Hepatocyte (in vitro differentiated cells): ENCODE data around the gene PI4KA. TPM values are rescaled to one million over a fixed set of nuclear protein-coding genes. Genes with fewer than 3 reads are reported as not detected.

ENCODE experiments used
- DNase-seq: peaks from one replicate; pipeline ENCODE4 v3.0.0-alpha.2; 2016; ENCODE audit warnings: low spot score
- H2AFZ ChIP-seq: fragments of 200-600 bp; sonication (generic); 2 replicates; pipeline ENCODE4 v1.6.0; 2016; ENCODE audit warnings: antibody characterized with exemption, mild to moderate bottlenecking
- H3K27ac ChIP-seq: fragments of 200-600 bp; sonication (generic); 2 replicates; pipeline ENCODE4 v1.5.1; 2016; ENCODE audit warnings: mild to moderate bottlenecking
- H3K27me3 ChIP-seq: fragments of 200-600 bp; sonication (generic); 2 replicates; pipeline ENCODE4 v1.6.1; 2016
- H3K36me3 ChIP-seq: fragments of 200-600 bp; sonication (generic); replicated peaks from 2 replicates; pipeline ENCODE4 v1.5.1; 2016; ENCODE audit warnings: low read depth; ENCODE audit not compliant: insufficient read depth
- H3K4me1 ChIP-seq: fragments of 200-600 bp; sonication (generic); 2 replicates; pipeline ENCODE4 v1.5.1; 2016; ENCODE audit warnings: mild to moderate bottlenecking, moderate library complexity; ENCODE audit not compliant: insufficient read depth
- H3K4me2 ChIP-seq: fragments of 200-600 bp; sonication (generic); 2 replicates; pipeline ENCODE4 v1.6.0; 2016
- H3K4me3 ChIP-seq: fragments of 200-600 bp; sonication (generic); 2 replicates; pipeline ENCODE4 v1.5.1; 2016; ENCODE audit warnings: mild to moderate bottlenecking
- H3K79me2 ChIP-seq: fragments of 200-600 bp; sonication (generic); 2 replicates; pipeline ENCODE4 v1.6.0; 2017; ENCODE audit warnings: mild to moderate bottlenecking
- H3K9me2 ChIP-seq: fragments of 200-600 bp; sonication (generic); replicated peaks from 2 replicates; pipeline ENCODE4 v1.6.0; 2017; ENCODE audit warnings: mild to moderate bottlenecking; ENCODE audit not compliant: insufficient read depth
- H3K9me3 ChIP-seq: fragments of 200-600 bp; sonication (generic); 2 replicates; pipeline ENCODE4 v1.5.1; 2016; ENCODE audit warnings: low read depth, mild to moderate bottlenecking
- H4K20me1 ChIP-seq: fragments of 200-600 bp; sonication (generic); 2 replicates; pipeline ENCODE4 v1.6.0; 2016; ENCODE audit warnings: mild to moderate bottlenecking; ENCODE audit not compliant: insufficient read depth, poor library complexity, severe bottlenecking
- CTCF ChIP-seq: fragments of 200-600 bp; sonication (generic); IDR thresholded peaks from 2 replicates; pipeline ENCODE4 v1.5.1; 2016; ENCODE audit warnings: antibody characterized with exemption, mild to moderate bottlenecking; ENCODE audit not compliant: poor library complexity
- EZH2 ChIP-seq: fragments of 200-600 bp; sonication (generic); IDR thresholded peaks from 2 replicates; pipeline ENCODE4 v1.6.1; 2016; ENCODE audit warnings: antibody characterized with exemption, mild to moderate bottlenecking, borderline replicate concordance
- EZH2phosphoT487 ChIP-seq: fragments of 200-600 bp; sonication (generic); IDR thresholded peaks from one replicate; pipeline ENCODE4 v1.6.1; 2018; ENCODE audit warnings: antibody characterized with exemption, mild to moderate bottlenecking, low read depth, moderate library complexity; ENCODE audit not compliant: unreplicated experiment, severe bottlenecking
- WGBS: methylation state at CpG from one replicate; pipeline ENCODE4 v1.1.6; 2016; ENCODE audit warnings: low lambda C conversion rate; ENCODE audit errors: missing lambda C conversion rate; 5-methylcytosine and 5-hydroxymethylcytosine counted together
- polyA plus RNA-seq: library from polyadenylated mRNA; unstranded; fragments of >200 nt; fragmentation: Nextera tagmentation; extraction: Ambion mirVana; gene quantifications from 2 replicates; pipeline ENCODE4 v1.2.1, GENCODE V29; 2016
- total RNA-seq: library from RNA; depleted of rRNA; stranded (reverse); fragments of >200 nt; gene quantifications from 2 replicates; pipeline ENCODE4 v1.2.3, GENCODE V29; 2014

The PI4KA gene
- total and polyA plus RNA-seq, 2 experiments from 2014 or later, result 59.1 to 75.7 TPM

- no peak for DNase-seq
These were observed 71.4 kb downstream of the PI4KA start for GRCh38 chr22:20787223-20787622.

GRCh38 chr22:20786536-20786979, 72.1 kb downstream of the PI4KA start:
- Histone ChIP-seq H2AFZ (no peak overlapping the region), H3K27ac (no peak overlapping the region), H3K4me2 (no peak overlapping the region), H4K20me1 (no peaks in the 10 kb centered on the region), H3K79me2 (no peaks in the 10 kb centered on the region), H3K9me2 (no peaks in the 10 kb centered on the region), H3K4me3 (no peak overlapping the region), H3K36me3 (no peaks in the 10 kb centered on the region), H3K27me3 (no peaks in the 10 kb centered on the region), H3K9me3 (no peaks in the 10 kb centered on the region), H3K4me1 (no peaks in the 10 kb centered on the region)
- TF ChIP-seq EZH2 (no peak), CTCF (no peak), EZH2phosphoT487 (no peak)
- DNase-seq, result no peak
- WGBS, result 93% methylated on average over 10 of the region's 10 CpGs

More at GRCh38 chr22:20787223-20787622, 71.4 kb downstream of the PI4KA start:
- no peak overlapping the region for H3K27ac ChIP-seq
- no peak overlapping the region for H3K4me3 ChIP-seq
- WGBS, result 96% methylated on average over 4 of the region's 4 CpGs
- no peaks in the 10 kb centered on the region for H3K4me1 ChIP-seq
- no peaks in the 10 kb centered on the region for H4K20me1 ChIP-seq
- no peaks in the 10 kb centered on the region for H3K79me2 ChIP-seq
- TF ChIP-seq EZH2phosphoT487 (no peak), CTCF (no peak), EZH2 (no peak)
- no peak overlapping the region for H3K4me2 ChIP-seq
- no peaks in the 10 kb centered on the region for H3K9me2 ChIP-seq
- no peak overlapping the region for H2AFZ ChIP-seq
- H3K27me3 ChIP-seq, result no peaks in the 10 kb centered on the region
- no peaks in the 10 kb centered on the region for H3K36me3 ChIP-seq
- no peaks in the 10 kb centered on the region for H3K9me3 ChIP-seq

- H4K20me1 ChIP-seq, result no peaks in the 10 kb centered on the region
- H3K4me2 ChIP-seq, result no peak overlapping the region
- no peak overlapping the region for H2AFZ ChIP-seq
- no peak overlapping the region for H3K4me3 ChIP-seq
- no peak for TF ChIP-seq EZH2phosphoT487
- no peak for TF ChIP-seq EZH2
- TF ChIP-seq CTCF, result no peak
- DNase-seq, result no peak
- 98% methylated on average over 8 of the region's 8 CpGs for WGBS
- H3K9me2 ChIP-seq, result no peaks in the 10 kb centered on the region
- H3K27ac ChIP-seq, result no peak overlapping the region
- no peaks in the 10 kb centered on the region for H3K9me3 ChIP-seq
- no peaks in the 10 kb centered on the region for H3K36me3 ChIP-seq
- no peaks in the 10 kb centered on the region for H3K27me3 ChIP-seq
- H3K79me2 ChIP-seq, result no peaks in the 10 kb centered on the region
- H3K4me1 ChIP-seq, result no peaks in the 10 kb centered on the region
These were observed 72.6 kb downstream of the PI4KA start for GRCh38 chr22:20786048-20786447.

GRCh38 chr22:20785415-20785814, 73.2 kb downstream of the PI4KA start:
- no peaks in the 10 kb centered on the region for H3K36me3 ChIP-seq
- H3K27ac ChIP-seq, result no peak overlapping the region
- H2AFZ ChIP-seq, result no peak overlapping the region
- H3K4me1 ChIP-seq, result no peaks in the 10 kb centered on the region
- DNase-seq, result no peak
- 96% methylated on average over 3 of the region's 3 CpGs for WGBS
- H3K27me3 ChIP-seq, result no peaks in the 10 kb centered on the region
- no peaks in the 10 kb centered on the region for H3K9me2 ChIP-seq
- no peak overlapping the region for H3K4me2 ChIP-seq
- TF ChIP-seq CTCF (no peak), EZH2 (no peak), EZH2phosphoT487 (no peak)
- H3K79me2 ChIP-seq, result no peaks in the 10 kb centered on the region
- H4K20me1 ChIP-seq, result no peaks in the 10 kb centered on the region
- H3K9me3 ChIP-seq, result no peaks in the 10 kb centered on the region
- H3K4me3 ChIP-seq, result no peak overlapping the region
